ENCODE data around the gene PPIF.

DNA sequence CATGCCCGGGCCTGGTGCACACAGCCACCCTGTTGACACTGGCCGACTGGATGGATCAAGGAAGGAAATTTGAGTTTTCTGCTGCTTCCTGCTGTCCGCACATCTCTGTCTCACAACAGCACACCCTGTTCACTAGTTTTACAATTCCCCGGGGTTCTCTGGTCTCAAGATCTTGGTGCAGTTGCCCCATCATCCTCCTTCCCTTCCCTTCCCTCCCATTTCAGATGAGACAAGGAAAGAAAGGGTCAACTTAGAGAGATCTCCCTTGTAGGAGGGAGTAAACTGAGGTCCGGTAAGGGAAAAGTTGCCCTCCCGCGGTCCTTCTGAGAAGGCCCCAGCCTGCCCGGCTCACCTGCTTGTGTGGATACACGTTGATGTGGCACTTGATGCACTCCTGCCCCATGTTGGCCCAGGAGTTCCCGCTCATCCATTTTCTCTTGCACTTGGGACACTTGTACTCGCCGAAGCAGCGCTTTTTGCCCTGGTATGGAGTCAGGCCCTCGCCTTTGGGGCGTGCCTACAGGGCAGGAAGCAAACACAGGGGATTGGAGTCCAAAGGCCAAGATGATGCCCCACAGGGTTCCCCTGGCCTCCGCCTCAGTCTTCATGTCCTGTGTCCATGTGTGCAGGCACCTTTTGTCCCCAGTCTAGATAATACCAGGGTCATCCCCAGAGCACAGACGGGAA is 46.8 kb downstream of the PPIF start:
- TF ChIP-seq, protein P1, sequence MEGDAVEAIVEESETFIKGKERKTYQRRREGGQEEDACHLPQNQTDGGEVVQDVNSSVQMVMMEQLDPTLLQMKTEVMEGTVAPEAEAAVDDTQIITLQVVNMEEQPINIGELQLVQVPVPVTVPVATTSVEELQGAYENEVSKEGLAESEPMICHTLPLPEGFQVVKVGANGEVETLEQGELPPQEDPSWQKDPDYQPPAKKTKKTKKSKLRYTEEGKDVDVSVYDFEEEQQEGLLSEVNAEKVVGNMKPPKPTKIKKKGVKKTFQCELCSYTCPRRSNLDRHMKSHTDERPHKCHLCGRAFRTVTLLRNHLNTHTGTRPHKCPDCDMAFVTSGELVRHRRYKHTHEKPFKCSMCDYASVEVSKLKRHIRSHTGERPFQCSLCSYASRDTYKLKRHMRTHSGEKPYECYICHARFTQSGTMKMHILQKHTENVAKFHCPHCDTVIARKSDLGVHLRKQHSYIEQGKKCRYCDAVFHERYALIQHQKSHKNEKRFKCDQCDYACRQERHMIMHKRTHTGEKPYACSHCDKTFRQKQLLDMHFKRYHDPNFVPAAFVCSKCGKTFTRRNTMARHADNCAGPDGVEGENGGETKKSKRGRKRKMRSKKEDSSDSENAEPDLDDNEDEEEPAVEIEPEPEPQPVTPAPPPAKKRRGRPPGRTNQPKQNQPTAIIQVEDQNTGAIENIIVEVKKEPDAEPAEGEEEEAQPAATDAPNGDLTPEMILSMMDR (IDR thresholded peaks at IDR 0.05) = no peak
- no peak for TF ChIP-seq EZH2 (IDR thresholded peaks at IDR 0.05; ENCODE audit: borderline replicate concordance, insufficient read depth, low read depth, low read length, poor library complexity, severe bottlenecking)
